ENCODE measurements around the gene MYO9A.

DNA sequence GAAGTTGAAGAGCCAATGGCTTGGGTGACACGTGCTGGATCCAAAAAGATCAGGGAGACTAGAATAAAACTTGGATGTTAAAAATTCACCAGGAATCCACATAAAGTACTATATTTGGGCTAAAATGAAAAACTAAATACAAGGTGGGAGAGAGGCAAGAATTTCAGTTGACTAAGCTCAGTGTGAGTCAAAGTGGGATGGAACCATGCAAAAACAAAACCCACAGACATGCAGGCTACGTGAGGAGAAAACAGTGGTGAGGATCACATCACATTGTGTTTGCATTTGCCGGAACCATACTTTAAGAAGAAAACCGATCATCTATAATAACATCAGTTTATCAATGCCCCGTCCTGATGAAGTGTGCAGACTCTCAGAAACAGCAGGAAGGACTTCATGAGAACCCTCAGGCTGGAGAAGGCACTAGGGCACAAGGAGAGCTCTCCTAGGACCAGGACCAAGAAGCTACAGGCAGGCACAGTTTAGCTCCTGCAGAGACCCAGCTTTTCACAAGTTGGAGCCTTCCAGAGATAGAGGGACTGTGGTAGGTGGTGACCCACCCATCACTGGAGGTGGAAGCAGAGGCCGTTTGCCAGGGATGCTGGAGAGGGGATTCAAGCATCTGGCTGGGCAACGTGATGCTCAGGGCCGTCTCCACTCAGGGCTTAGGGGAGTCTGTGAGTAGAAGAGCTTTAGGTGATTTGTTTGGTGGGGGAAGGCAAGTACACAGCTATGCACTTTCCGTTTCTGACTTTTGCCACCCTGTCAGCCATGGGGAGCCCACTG is 336.6 kb downstream of the MYO9A start:
- TF ChIP-seq, protein P1, sequence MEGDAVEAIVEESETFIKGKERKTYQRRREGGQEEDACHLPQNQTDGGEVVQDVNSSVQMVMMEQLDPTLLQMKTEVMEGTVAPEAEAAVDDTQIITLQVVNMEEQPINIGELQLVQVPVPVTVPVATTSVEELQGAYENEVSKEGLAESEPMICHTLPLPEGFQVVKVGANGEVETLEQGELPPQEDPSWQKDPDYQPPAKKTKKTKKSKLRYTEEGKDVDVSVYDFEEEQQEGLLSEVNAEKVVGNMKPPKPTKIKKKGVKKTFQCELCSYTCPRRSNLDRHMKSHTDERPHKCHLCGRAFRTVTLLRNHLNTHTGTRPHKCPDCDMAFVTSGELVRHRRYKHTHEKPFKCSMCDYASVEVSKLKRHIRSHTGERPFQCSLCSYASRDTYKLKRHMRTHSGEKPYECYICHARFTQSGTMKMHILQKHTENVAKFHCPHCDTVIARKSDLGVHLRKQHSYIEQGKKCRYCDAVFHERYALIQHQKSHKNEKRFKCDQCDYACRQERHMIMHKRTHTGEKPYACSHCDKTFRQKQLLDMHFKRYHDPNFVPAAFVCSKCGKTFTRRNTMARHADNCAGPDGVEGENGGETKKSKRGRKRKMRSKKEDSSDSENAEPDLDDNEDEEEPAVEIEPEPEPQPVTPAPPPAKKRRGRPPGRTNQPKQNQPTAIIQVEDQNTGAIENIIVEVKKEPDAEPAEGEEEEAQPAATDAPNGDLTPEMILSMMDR (tag by site-specific recombination; IDR thresholded peaks at IDR 0.05) = no peak
- TF ChIP-seq MZF1 (tag by site-specific recombination; IDR thresholded peaks at IDR 0.05; ENCODE audit: borderline replicate concordance) (no peak), ZNF76 (tag by site-specific recombination; IDR thresholded peaks at IDR 0.05; ENCODE audit: borderline replicate concordance, low read depth) (no peak), KLF16 (tag by site-specific recombination; IDR thresholded peaks at IDR 0.05) (no peak), ZNF426 (tag by site-specific recombination; IDR thresholded peaks at IDR 0.05) (no peak), ZNF138 (tag by site-specific recombination; IDR thresholded peaks at IDR 0.05; ENCODE audit: borderline replicate concordance) (no peak), ZBTB20 (tag by site-specific recombination; IDR thresholded peaks at IDR 0.05) (no peak), ZNF558 (tag by site-specific recombination; IDR thresholded peaks at IDR 0.05) (no peak), ZNF335 (tag by site-specific recombination; conservative IDR thresholded peaks at IDR 0.05) (no peak), BCL11A (tag by site-specific recombination; IDR thresholded peaks at IDR 0.05; ENCODE audit: low read depth) (no peak)
- TF ChIP-seq, protein P2, sequence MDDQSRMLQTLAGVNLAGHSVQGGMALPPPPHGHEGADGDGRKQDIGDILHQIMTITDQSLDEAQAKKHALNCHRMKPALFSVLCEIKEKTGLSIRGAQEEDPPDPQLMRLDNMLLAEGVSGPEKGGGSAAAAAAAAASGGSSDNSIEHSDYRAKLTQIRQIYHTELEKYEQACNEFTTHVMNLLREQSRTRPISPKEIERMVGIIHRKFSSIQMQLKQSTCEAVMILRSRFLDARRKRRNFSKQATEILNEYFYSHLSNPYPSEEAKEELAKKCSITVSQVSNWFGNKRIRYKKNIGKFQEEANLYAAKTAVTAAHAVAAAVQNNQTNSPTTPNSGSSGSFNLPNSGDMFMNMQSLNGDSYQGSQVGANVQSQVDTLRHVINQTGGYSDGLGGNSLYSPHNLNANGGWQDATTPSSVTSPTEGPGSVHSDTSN (CRISPR knock-in tag; IDR thresholded peaks at IDR 0.05) = no peak
- TF ChIP-seq, protein P3, sequence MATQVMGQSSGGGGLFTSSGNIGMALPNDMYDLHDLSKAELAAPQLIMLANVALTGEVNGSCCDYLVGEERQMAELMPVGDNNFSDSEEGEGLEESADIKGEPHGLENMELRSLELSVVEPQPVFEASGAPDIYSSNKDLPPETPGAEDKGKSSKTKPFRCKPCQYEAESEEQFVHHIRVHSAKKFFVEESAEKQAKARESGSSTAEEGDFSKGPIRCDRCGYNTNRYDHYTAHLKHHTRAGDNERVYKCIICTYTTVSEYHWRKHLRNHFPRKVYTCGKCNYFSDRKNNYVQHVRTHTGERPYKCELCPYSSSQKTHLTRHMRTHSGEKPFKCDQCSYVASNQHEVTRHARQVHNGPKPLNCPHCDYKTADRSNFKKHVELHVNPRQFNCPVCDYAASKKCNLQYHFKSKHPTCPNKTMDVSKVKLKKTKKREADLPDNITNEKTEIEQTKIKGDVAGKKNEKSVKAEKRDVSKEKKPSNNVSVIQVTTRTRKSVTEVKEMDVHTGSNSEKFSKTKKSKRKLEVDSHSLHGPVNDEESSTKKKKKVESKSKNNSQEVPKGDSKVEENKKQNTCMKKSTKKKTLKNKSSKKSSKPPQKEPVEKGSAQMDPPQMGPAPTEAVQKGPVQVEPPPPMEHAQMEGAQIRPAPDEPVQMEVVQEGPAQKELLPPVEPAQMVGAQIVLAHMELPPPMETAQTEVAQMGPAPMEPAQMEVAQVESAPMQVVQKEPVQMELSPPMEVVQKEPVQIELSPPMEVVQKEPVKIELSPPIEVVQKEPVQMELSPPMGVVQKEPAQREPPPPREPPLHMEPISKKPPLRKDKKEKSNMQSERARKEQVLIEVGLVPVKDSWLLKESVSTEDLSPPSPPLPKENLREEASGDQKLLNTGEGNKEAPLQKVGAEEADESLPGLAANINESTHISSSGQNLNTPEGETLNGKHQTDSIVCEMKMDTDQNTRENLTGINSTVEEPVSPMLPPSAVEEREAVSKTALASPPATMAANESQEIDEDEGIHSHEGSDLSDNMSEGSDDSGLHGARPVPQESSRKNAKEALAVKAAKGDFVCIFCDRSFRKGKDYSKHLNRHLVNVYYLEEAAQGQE (tag by site-specific recombination; IDR thresholded peaks at IDR 0.05) = no peak
- TF ChIP-seq, protein P4, sequence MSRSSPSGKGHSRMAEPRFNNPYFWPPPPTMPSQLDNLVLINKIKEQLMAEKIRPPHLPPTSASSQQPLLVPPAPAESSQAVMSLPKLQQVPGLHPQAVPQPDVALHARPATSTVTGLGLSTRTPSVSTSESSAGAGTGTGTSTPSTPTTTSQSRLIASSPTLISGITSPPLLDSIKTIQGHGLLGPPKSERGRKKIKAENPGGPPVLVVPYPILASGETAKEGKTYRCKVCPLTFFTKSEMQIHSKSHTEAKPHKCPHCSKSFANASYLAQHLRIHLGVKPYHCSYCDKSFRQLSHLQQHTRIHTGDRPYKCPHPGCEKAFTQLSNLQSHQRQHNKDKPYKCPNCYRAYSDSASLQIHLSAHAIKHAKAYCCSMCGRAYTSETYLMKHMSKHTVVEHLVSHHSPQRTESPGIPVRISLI (tag by site-specific recombination; IDR thresholded peaks at IDR 0.05) = no peak
